Measurements from ENCODE around the gene NFIB.
A peak's percentile ranks its signal among the peaks of the same experiment; 100 is the strongest.

DNA sequence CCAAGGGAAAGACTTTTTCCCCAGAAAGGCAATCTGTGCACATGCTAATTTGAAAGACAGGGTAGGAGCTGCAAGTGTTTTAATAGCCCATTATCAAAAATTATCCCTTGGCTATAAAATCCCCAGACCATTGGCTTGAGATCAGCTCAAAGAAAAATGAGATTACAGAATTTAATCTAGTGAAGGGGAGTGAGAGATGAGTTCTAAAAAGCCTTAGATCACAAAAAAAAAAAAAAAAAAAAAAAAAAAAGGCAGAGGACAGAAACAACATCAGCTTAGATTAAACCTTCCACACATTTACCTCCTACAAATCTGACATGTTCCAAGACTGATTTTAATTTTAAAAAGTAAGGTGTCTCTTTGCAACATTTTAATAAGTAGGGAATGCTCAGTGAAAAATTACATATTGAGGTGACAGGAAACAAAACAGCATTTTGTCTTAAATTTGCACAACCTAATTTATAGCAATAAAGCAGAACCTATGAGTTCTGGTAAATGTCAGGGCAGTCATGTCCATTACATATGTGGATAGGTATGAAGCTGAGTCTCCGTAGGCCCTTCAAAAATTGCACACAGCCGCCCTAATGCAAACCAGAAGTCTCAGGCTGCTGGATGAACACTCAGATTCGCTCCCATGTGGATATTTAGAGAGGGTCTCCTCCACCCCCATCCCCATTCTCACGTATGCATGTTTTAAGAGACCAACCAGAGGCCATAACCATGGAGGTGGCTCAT, 43.4 kb downstream of the NFIB start:
- no peak for TF ChIP-seq CTCF (IDR thresholded peaks at IDR 0.05)
- TF ChIP-seq EP300 (IDR thresholded peaks at IDR 0.05), result no peak
- peak in 1 of 3 donors; percentile 24 for TF ChIP-seq POLR2AphosphoS5 (IDR thresholded peaks at IDR 0.05)
- TF ChIP-seq POLR2A (IDR thresholded peaks at IDR 0.05), result no peak

Data from stomach (tissue), 4 donors.